Uterus (tissue), 4 donors: ENCODE data around the gene KIF3C. TPM values are rescaled to one million over a fixed set of nuclear protein-coding genes. Genes with fewer than 3 reads are reported as not detected.
"Not testable (repeated sequence)": the region's sequence is repeated elsewhere in the genome, so short reads cannot be mapped to it uniquely, and the experiment has no call there.

Experiments used
- DNase-seq, 2 donors: peaks; one replicate each; pipeline ENCODE4 v3.0.0-alpha.2; 2019 to 2020
- H3K27ac ChIP-seq, 2 donors: fragments of 200-600 bp; sonication (generic); 1 replicate in 1 of 2; 2 replicates in 1 of 2; pipeline ENCODE4 v1.5.1; 2016 to 2018
- H3K27me3 ChIP-seq, 2 donors: fragments of 200-600 bp; sonication (generic); one replicate each; pipeline ENCODE4 v1.5.1; 2018 to 2019; ENCODE audit warnings: control low read depth in 1 of 2
- H3K36me3 ChIP-seq, 2 donors: fragments of 200-600 bp; sonication (generic); one replicate each; pipeline ENCODE4 v1.5.1; 2019; ENCODE audit warnings: control low read depth in 1 of 2
- H3K4me1 ChIP-seq, 2 donors: fragments of 200-600 bp; sonication (generic); one replicate each; pipeline ENCODE4 v1.5.1; 2018 to 2019; ENCODE audit warnings: control low read depth in 1 of 2
- H3K4me3 ChIP-seq, 2 donors: fragments of 200-600 bp; sonication (generic); 1 replicate in 1 of 2; 2 replicates in 1 of 2; pipeline ENCODE4 v1.5.1; 2018 to 2019; ENCODE audit warnings: mild to moderate bottlenecking in 1 of 2
- H3K9me3 ChIP-seq, 2 donors: fragments of 200-600 bp; sonication (generic); one replicate each; pipeline ENCODE4 v1.5.1; 2019; ENCODE audit warnings: control low read depth in 1 of 2
- CTCF ChIP-seq, 4 experiments: fragments of 200-600 bp in 2 of 4; fragments of 450-650 bp in 2 of 4; sonication (generic) in 2 of 4; IDR thresholded peaks; one replicate each; pipeline ENCODE4 v1.5.1; 2016 to 2019; ENCODE audit warnings: antibody characterized with exemption in 4 of 4, mild to moderate bottlenecking in 2 of 4, moderate library complexity in 1 of 4
- POLR2A ChIP-seq, 2 donors: fragments of 450-650 bp; IDR thresholded peaks; one replicate each; pipeline ENCODE4 v1.6.1; 2016; ENCODE audit warnings: antibody characterized with exemption in 2 of 2, mild to moderate bottlenecking in 1 of 2, moderate library complexity in 1 of 2
- intact Hi-C: fragments of 100-400 bp; cut with DNase I; formaldehyde crosslinking; loops from one replicate; pipeline ENCODE4 v1.15.1; 2023; ENCODE audit warnings: low total_unique reads
- total RNA-seq, 4 donors: library from RNA; depleted of rRNA in 3 of 4; stranded (reverse); fragments of >200 nt in 3 of 4; gene quantifications; one replicate each; pipeline versions ENCODE4 v1.1.0 to v1.2.4, GENCODE V29; 2014 to 2023
- donor health status: DM: yes; HTN: yes; CAD: no.

Gene KIF3C
- total RNA-seq, 4 donors from 2014 or later, result 3.5 to 12.6 (median 7.4) TPM

GRCh38 chr2:26018184-26019055, 36.1 kb upstream of the KIF3C start:
- DNase-seq, result peak; percentile 49 to 60
- no peak for TF ChIP-seq POLR2A (IDR thresholded peaks at IDR 0.05)
- no peak for TF ChIP-seq CTCF (IDR thresholded peaks at IDR 0.05)
- Histone ChIP-seq H3K27me3 (no peaks in the 10 kb centered on the region), H3K27ac (peak overlapping the region in 1 of 2 donors; percentile 21), H3K4me1 (peaks cover 0 to 3% of the 10 kb centered on the region in 2 donors), H3K4me3 (no peak overlapping the region), H3K9me3 (no peaks in the 10 kb centered on the region), H3K36me3 (no peaks in the 10 kb centered on the region)
- intact Hi-C loops, result no loop called here

GRCh38 chr2:26017464-26018183, 35.3 kb upstream of the KIF3C start:
- peak overlapping the region in 1 of 2 donors; percentile 21 for H3K27ac ChIP-seq
- H3K36me3 ChIP-seq, result no peaks in the 10 kb centered on the region
- no peaks in the 10 kb centered on the region for H3K27me3 ChIP-seq
- H3K4me1 ChIP-seq, result peaks cover 0 to 3% of the 10 kb centered on the region in 2 donors
- intact Hi-C loops, result no loop called here
- no peaks in the 10 kb centered on the region for H3K9me3 ChIP-seq
- no peak for DNase-seq
- no peak overlapping the region for H3K4me3 ChIP-seq
- TF ChIP-seq POLR2A (IDR thresholded peaks at IDR 0.05), result no peak
- TF ChIP-seq CTCF (IDR thresholded peaks at IDR 0.05), result no peak

GRCh38 chr2:26016706-26017045, 34.4 kb upstream of the KIF3C start:
- DNase-seq, H3K27ac ChIP-seq, H3K4me3 ChIP-seq, intact Hi-C loops, H3K9me3 ChIP-seq, H3K4me1 ChIP-seq, H3K27me3 ChIP-seq, H3K36me3 ChIP-seq: not testable (repeated sequence)

GRCh38 chr2:26016012-26016705, 33.9 kb upstream of the KIF3C start:
- Histone ChIP-seq H3K4me3 (no peak overlapping the region), H3K4me1 (peaks cover 0 to 3% of the 10 kb centered on the region in 2 donors), H3K27ac (no peak overlapping the region), H3K36me3 (no peaks in the 10 kb centered on the region), H3K9me3 (no peaks in the 10 kb centered on the region), H3K27me3 (no peaks in the 10 kb centered on the region)
- no peak for TF ChIP-seq POLR2A (IDR thresholded peaks at IDR 0.05)
- TF ChIP-seq CTCF (IDR thresholded peaks at IDR 0.05), result no peak
- DNase-seq, result no peak
- intact Hi-C loops, result no loop called here

- Histone ChIP-seq H3K4me3 (no peak overlapping the region), H3K27ac (no peak overlapping the region), H3K36me3 (no peaks in the 10 kb centered on the region), H3K4me1 (peaks cover 0 to 3% of the 10 kb centered on the region in 2 donors), H3K9me3 (no peaks in the 10 kb centered on the region), H3K27me3 (no peaks in the 10 kb centered on the region)
- TF ChIP-seq CTCF (IDR thresholded peaks at IDR 0.05) (no peak), POLR2A (IDR thresholded peaks at IDR 0.05) (no peak)
- DNase-seq, result no peak
- intact Hi-C loops, result no loop called here
Measured at GRCh38 chr2:26013668-26014067, 31.4 kb upstream of the KIF3C start.
